Fibroblast of lung (primary cell): Measurements from ENCODE around the gene CACNA2D3. TPM values are rescaled to one million over a fixed set of nuclear protein-coding genes. Genes with fewer than 3 reads are reported as not detected.
A peak's percentile ranks its signal among the peaks of the same experiment; 100 is the strongest.

Source experiments
- DNase-seq, 2 donors: peaks; one replicate each; pipeline versions ENCODE4 v3.0.0 to v3.0.0-alpha.2; 2010; ENCODE audit warnings: low read depth in 2 of 2
- H2AFZ ChIP-seq: 2 replicates; pipeline ENCODE4 v1.5.1; 2012; ENCODE audit warnings: low read length, control low read depth, inconsistent platforms
- H3K27ac ChIP-seq: 2 replicates; pipeline ENCODE4 v1.5.1; 2011; ENCODE audit warnings: low read length, control low read depth; ENCODE audit not compliant: insufficient read depth
- H3K27me3 ChIP-seq: 2 replicates; pipeline ENCODE4 v1.5.1; 2011; ENCODE audit warnings: mild to moderate bottlenecking, low read length; ENCODE audit not compliant: control insufficient read depth, insufficient read depth
- H3K36me3 ChIP-seq: 2 replicates; pipeline ENCODE4 v1.5.1; 2011; ENCODE audit warnings: low read length; ENCODE audit not compliant: control insufficient read depth, insufficient read depth
- H3K4me1 ChIP-seq: 2 replicates; pipeline ENCODE4 v1.5.1; 2011; ENCODE audit warnings: low read length; ENCODE audit not compliant: control insufficient read depth, insufficient read depth; ENCODE audit errors: extremely low read depth
- H3K4me2 ChIP-seq: 2 replicates; pipeline ENCODE4 v1.5.1; 2011; ENCODE audit warnings: low read length, control low read depth; ENCODE audit not compliant: insufficient read depth; ENCODE audit errors: extremely low read depth
- H3K4me3 ChIP-seq, 4 experiments: fragments of 200-600 bp in 1 of 4; sonication (generic) in 1 of 4; replicated peaks in 1 of 4; 2 replicates each; pipeline ENCODE4 v1.5.1; 2011 to 2016; ENCODE audit warnings: low read length in 4 of 4, low read depth in 3 of 4, mild to moderate bottlenecking in 3 of 4, control low read depth in 2 of 4, inconsistent platforms in 1 of 4, mixed read lengths in 1 of 4; ENCODE audit not compliant: insufficient read depth in 1 of 4; ENCODE audit errors: control extremely low read depth in 1 of 4
- H3K79me2 ChIP-seq: 2 replicates; pipeline ENCODE4 v1.5.1; 2012; ENCODE audit warnings: mild to moderate bottlenecking, low read length, inconsistent platforms; ENCODE audit not compliant: control insufficient read depth, insufficient read depth
- H3K9ac ChIP-seq: 2 replicates; pipeline ENCODE4 v1.5.1; 2011; ENCODE audit warnings: mild to moderate bottlenecking, low read length, control low read depth; ENCODE audit not compliant: insufficient read depth
- H3K9me3 ChIP-seq: 2 replicates; pipeline ENCODE4 v1.5.1; 2012; ENCODE audit warnings: low read depth, low read length; ENCODE audit not compliant: control insufficient read depth, insufficient read depth
- H4K20me1 ChIP-seq: 2 replicates; pipeline ENCODE4 v1.5.1; 2011; ENCODE audit warnings: low read length; ENCODE audit not compliant: control insufficient read depth, insufficient read depth; ENCODE audit errors: extremely low read depth
- EZH2 ChIP-seq: IDR thresholded peaks from 2 replicates; pipeline ENCODE4 v1.5.1; 2012; ENCODE audit warnings: low read length, control low read depth, mild to moderate bottlenecking; ENCODE audit errors: missing control alignments
- polyA plus RNA-seq, 2 donors: library from polyadenylated mRNA; depleted of rRNA in 1 of 2; stranded (reverse) in 1 of 2; unstranded in 1 of 2; fragments of >200 nt; gene quantifications; 2 replicates each; pipeline ENCODE4 v1.2.1, GENCODE V29; 2011 to 2012; ENCODE audit warnings: missing spikeins in 1 of 2
- total RNA-seq: library from RNA; depleted of rRNA; stranded (reverse); fragments of >200 nt; gene quantifications from 2 replicates; pipeline ENCODE4 v1.2.1, GENCODE V29; 2014
- TF ChIP-seq, protein P1 (sequence below), 2 donors: IDR thresholded peaks in 1 of 2; conservative IDR thresholded peaks in 1 of 2; 1 replicate in 1 of 2; 2 replicates in 1 of 2; pipeline ENCODE4 v1.5.1; 2011 to 2012; ENCODE audit warnings: low read length in 2 of 2, control low read depth in 1 of 2, inconsistent platforms in 1 of 2, low read depth in 1 of 2, mild to moderate bottlenecking in 1 of 2

CACNA2D3 gene
- total and polyA plus RNA-seq, 2 donors (not counting 1 experiment from before 2014, with no cell fraction given): 1.8 to 11.5 TPM

DNA sequence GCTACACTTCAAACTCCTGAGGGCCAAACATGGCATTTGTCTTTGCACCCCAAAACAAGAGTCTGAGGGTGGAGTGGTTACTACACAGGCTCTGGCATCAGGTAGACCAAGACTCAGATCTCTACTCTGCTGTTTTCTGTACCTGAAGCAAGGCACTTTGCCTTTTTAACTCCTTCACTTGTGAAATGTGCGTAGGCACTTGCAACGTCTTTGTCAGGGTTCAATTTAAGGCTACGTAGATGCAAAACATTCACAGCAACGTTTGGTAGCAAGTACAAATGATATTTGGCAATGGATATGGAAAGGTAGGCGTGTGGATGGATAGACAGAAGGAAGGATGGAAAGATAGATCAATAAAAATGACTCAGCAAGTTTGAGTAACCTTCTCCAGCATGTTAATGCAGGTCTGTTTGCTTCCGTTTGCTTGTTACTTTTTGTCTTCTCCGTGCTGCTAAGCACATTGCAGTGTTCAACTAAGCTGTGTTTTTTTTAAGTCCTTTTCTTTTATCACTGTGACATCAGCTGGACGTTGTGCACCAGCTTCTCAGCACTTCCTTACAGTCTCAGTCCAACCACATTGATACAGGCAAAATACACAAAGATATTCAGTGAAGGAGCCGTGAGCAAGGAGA, 704.8 kb downstream of the CACNA2D3 start:
- H3K9ac ChIP-seq: no peak overlapping the region
- no peaks in the 10 kb centered on the region for H3K79me2 ChIP-seq
- no peak overlapping the region for H3K4me3 ChIP-seq
- no peaks in the 10 kb centered on the region for H3K27me3 ChIP-seq
- no peaks in the 10 kb centered on the region for H3K4me1 ChIP-seq
- no peak overlapping the region for H3K4me2 ChIP-seq
- TF ChIP-seq, protein P1, sequence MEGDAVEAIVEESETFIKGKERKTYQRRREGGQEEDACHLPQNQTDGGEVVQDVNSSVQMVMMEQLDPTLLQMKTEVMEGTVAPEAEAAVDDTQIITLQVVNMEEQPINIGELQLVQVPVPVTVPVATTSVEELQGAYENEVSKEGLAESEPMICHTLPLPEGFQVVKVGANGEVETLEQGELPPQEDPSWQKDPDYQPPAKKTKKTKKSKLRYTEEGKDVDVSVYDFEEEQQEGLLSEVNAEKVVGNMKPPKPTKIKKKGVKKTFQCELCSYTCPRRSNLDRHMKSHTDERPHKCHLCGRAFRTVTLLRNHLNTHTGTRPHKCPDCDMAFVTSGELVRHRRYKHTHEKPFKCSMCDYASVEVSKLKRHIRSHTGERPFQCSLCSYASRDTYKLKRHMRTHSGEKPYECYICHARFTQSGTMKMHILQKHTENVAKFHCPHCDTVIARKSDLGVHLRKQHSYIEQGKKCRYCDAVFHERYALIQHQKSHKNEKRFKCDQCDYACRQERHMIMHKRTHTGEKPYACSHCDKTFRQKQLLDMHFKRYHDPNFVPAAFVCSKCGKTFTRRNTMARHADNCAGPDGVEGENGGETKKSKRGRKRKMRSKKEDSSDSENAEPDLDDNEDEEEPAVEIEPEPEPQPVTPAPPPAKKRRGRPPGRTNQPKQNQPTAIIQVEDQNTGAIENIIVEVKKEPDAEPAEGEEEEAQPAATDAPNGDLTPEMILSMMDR (conservative IDR thresholded peaks at IDR 0.05 in 1 of 2, IDR thresholded peaks at IDR 0.05 in 1 of 2; ENCODE audit: low read depth in 1 of 2, low read length in 2 of 2): no peak
- no peak for TF ChIP-seq EZH2
- no peaks in the 10 kb centered on the region for H4K20me1 ChIP-seq
- no peaks in the 10 kb centered on the region for H3K36me3 ChIP-seq
- H2AFZ ChIP-seq: no peak overlapping the region
- DNase-seq: no peak
- H3K9me3 ChIP-seq: no peaks in the 10 kb centered on the region
- no peak overlapping the region for H3K27ac ChIP-seq

GRCh38 chr3:54827776-54828175, 705.4 kb downstream of the CACNA2D3 start:
- Histone ChIP-seq H3K79me2 (no peaks in the 10 kb centered on the region), H2AFZ (no peak overlapping the region), H3K4me2 (no peak overlapping the region), H3K4me1 (no peaks in the 10 kb centered on the region), H3K9me3 (no peaks in the 10 kb centered on the region), H3K9ac (no peak overlapping the region), H3K27me3 (no peaks in the 10 kb centered on the region), H3K27ac (no peak overlapping the region), H3K4me3 (no peak overlapping the region), H3K36me3 (no peaks in the 10 kb centered on the region), H4K20me1 (no peaks in the 10 kb centered on the region)
- TF ChIP-seq, protein P1 (conservative IDR thresholded peaks at IDR 0.05 in 1 of 2, IDR thresholded peaks at IDR 0.05 in 1 of 2; ENCODE audit: low read depth in 1 of 2, low read length in 2 of 2): no peak
- TF ChIP-seq EZH2: no peak
- DNase-seq: no peak

GRCh38 chr3:54830658-54831057, 708.3 kb downstream of the CACNA2D3 start:
- Histone ChIP-seq H2AFZ (no peak overlapping the region), H3K9me3 (no peaks in the 10 kb centered on the region), H3K9ac (no peak overlapping the region), H3K36me3 (no peaks in the 10 kb centered on the region), H3K4me1 (no peaks in the 10 kb centered on the region), H3K79me2 (no peaks in the 10 kb centered on the region), H3K27ac (no peak overlapping the region), H3K4me2 (no peak overlapping the region), H4K20me1 (no peaks in the 10 kb centered on the region), H3K27me3 (no peaks in the 10 kb centered on the region), H3K4me3 (no peak overlapping the region)
- DNase-seq: peak in 1 of 2 donors; percentile 36
- no peak for TF ChIP-seq EZH2
- TF ChIP-seq, protein P1 (conservative IDR thresholded peaks at IDR 0.05 in 1 of 2, IDR thresholded peaks at IDR 0.05 in 1 of 2; ENCODE audit: low read depth in 1 of 2, low read length in 2 of 2): peak; percentile 50 to 76
